MM.1S (cell line): ENCODE data around the gene SH3BP2.

ENCODE experiments used
- EZH2phosphoT487 ChIP-seq: fragments of 300-600 bp; sonication (generic); IDR thresholded peaks from 2 replicates; pipeline ENCODE4 v1.6.1; 2018; ENCODE audit warnings: antibody characterized with exemption, low read length
- TF ChIP-seq, protein P1 (sequence below): fragments of 300-600 bp; sonication (generic); IDR thresholded peaks from 2 replicates; pipeline ENCODE4 v1.5.1; 2016; ENCODE audit warnings: antibody characterized with exemption, low read length, mixed read lengths

DNA sequence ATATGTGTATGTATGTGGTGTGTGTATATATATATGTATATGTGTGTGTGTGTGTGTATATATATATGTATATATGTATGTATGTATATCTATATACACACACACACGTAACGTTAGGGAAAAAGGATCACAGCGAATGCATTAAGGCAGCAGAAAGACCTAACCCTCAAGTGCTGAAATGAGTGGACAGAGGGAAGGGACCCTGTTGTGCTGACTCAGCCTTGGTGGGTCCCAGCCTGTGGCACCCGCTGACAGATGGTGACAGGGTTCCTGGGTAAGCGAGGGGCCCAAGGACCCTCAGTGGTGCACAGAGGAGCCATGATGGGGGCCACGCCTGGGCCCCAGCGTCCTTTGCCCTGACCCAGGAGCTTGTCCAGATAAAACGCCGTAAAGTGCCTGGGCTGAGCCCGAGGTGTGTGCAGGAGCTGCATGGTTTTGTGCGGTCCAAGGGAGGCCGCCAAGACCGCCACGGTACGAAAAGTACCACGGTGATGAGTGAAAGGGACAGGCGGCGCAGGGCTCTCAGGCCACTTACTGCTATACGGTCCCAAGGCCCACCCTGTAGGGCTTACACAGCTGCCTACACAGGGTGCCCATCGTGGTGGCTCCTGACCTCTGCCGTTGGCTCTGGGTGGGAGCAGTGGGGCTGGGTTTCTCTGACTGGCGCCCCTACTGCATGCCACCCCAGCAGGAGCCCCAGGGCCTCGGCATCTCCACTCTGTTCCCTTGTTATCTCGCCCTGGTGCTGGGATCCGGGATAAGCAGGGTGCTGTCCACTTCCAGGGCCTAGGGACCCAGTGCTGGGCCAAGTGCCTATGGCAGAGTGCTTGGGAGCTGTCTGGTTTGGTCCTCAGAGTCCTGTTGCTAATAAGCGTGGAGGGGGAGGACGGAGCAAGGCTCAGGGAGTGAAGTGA lies 10.0 kb downstream of the SH3BP2 start:
- TF ChIP-seq, protein P1, sequence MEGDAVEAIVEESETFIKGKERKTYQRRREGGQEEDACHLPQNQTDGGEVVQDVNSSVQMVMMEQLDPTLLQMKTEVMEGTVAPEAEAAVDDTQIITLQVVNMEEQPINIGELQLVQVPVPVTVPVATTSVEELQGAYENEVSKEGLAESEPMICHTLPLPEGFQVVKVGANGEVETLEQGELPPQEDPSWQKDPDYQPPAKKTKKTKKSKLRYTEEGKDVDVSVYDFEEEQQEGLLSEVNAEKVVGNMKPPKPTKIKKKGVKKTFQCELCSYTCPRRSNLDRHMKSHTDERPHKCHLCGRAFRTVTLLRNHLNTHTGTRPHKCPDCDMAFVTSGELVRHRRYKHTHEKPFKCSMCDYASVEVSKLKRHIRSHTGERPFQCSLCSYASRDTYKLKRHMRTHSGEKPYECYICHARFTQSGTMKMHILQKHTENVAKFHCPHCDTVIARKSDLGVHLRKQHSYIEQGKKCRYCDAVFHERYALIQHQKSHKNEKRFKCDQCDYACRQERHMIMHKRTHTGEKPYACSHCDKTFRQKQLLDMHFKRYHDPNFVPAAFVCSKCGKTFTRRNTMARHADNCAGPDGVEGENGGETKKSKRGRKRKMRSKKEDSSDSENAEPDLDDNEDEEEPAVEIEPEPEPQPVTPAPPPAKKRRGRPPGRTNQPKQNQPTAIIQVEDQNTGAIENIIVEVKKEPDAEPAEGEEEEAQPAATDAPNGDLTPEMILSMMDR, result no peak
- TF ChIP-seq EZH2phosphoT487, result no peak
